ENCODE results near the gene PRKAG2. TPM values are rescaled to one million over a fixed set of nuclear protein-coding genes. Genes with fewer than 3 reads are reported as not detected.

The PRKAG2 gene
- total RNA-seq, 1 donor from 2014 or later = 15.7 TPM

DNA sequence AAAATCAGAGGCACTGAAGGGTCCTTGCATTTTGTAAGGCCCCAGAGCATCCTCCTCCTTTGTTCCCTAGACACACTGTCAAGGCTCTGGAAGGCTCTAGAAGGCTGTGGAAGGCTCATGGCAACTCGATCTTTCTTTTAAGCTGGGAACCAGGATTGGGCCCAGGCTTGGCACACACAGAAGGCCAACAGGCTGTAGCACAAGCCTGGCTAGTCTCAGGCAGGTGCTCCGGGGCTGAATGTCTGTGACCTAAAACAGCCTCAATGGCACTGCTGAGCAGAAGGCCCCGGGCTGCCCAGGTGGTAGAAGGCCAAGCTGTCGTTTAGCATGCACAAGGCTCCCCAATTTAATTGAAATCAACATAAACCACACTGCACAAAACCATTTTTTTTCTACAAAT, 55.7 kb downstream of the PRKAG2 start:
- intact Hi-C loops (cut with micrococcal nuclease) = no loop called here

DNA sequence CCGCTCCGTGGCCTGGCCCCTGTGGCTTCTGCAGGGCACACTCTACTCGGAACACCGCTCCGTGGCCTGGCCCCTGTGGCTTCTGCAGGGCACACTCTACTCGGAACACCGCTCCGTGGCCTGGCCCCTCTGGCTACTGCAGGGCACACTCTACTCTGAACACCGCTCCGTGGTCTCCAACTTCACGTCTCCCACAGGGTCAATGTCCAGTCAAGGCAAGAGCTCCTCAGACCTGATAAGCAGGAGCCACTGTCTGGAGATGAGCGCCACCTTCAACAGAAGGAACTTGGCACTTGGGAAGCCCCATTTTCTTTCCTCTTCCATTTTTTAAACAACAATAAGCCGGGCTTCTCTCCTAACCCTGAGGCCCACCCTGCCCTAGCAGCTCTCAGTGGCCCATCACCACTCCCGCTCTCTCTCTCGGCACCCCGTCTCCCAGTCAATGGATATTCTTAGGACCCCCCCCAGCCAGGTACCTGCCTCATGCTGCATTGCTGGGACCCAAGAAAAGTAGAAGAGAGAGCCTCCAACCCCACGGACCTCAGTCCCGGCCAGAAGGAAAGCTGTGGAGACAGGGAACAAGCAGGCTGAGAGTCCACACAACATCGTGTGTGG, 56.3 kb downstream of the PRKAG2 start:
- intact Hi-C loops (cut with micrococcal nuclease) = no loop called here

DNA sequence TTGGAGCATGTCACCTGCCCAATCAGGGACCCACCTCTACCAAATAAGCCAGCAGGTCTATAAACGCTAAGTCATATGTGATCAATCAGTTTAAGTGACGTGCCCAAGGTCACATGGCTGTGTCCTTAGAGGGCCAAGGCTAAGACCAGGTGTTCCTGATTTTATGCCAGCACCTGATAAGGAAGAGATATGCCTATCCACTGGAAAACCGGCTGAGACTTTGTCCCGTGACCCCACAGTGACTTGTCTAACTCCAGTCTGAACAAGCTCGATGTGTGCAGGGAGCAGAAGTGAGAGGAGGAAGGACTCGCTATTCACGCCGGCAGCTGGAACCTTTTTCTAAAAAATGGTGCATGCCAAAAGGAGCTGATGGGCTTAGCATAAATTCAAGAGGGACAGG, 57.0 kb downstream of the PRKAG2 start:
- intact Hi-C loops (cut with micrococcal nuclease) = no loop called here

DNA sequence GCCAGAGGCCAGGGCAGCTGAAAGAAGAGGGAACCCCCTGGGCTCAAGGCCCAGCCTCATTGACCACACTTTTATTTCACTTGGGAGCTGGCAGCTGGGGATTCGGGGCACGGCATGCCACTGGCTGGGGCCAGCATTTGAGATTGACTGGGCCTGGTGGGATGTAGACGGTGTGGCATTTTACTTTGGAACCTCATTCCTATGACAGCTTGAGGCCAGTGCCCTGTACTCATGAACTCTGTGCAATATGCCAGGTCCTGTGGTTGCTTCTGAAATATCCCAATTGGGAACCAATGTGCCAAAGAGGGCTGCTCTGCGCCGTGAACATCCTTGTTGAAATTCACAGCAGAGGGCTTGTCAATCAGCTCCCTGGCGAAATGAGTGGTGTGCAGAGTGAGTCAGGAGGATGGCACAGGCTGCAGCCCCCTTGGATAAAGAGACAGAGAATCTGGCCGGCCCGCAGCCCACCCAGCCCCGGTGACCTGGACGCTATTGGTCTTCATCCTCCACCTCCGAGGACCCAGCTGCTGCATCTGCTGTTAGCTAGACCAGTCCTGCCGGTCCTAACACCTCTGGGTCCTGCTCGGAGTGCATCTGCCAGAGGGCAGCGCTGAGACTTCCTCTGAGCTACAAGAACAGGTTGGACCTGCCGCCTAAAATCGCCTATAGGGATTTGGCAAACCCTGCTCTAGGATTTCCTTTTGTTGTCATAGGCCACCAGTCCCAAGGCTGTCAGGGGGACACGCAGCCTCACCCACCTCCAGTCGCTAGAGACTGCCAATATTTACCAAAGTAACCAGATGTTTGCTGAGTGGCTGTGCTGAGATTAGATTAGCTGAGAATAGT, 58.0 kb downstream of the PRKAG2 start:
- intact Hi-C loops (cut with micrococcal nuclease) = no loop called here

DNA sequence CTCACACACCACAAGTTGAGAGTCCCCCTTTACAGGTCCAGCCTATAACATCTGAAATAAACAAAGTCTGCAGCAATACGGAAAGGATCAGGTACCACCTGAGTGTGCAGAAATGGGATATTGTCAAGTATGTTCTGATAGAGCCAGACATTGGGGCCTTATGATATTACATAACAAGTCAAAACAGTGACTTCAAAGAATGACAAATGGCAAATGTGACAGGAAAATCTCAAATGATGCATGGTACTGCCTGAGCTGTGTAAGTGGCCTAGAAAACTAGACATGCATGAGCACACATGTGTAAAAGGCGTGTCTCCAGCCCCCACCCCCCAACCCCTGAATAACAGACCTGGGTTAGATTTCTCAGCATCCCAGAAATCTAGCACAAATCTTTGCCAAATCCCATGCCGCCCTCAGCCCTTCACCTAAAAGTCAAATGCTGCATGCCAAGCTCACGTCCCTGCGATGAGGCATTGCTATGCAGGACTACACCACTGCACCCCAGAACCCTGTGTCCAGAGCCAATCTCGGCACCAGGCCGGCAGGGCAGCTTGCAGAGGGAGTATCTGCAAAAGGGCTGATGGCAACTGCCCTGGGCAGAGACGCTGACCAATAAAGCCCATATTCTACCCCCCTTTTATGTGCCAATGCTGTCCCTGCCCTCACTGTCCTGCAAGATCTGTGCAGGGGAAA, 58.8 kb downstream of the PRKAG2 start:
- intact Hi-C loops (cut with micrococcal nuclease) = no loop called here

DNA sequence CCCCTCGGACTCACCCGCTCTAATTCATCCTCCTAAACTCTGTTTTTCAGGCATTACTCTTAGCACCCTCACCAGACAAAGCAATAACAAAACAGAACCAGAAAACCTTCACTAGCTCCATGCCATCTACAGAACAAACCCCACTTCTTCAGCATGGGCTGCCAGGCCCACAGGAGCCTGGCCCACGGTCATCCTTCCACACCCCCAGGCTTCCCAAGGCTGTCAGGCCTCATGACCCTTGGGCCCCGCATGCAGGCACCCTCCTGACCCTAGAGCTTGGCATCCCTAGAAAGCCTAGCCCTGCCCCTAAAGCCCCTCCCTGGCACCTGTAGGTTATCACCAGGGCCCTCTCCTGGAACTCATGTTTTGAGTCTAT, 59.6 kb downstream of the PRKAG2 start:
- intact Hi-C loops (cut with micrococcal nuclease) = no loop called here

DNA sequence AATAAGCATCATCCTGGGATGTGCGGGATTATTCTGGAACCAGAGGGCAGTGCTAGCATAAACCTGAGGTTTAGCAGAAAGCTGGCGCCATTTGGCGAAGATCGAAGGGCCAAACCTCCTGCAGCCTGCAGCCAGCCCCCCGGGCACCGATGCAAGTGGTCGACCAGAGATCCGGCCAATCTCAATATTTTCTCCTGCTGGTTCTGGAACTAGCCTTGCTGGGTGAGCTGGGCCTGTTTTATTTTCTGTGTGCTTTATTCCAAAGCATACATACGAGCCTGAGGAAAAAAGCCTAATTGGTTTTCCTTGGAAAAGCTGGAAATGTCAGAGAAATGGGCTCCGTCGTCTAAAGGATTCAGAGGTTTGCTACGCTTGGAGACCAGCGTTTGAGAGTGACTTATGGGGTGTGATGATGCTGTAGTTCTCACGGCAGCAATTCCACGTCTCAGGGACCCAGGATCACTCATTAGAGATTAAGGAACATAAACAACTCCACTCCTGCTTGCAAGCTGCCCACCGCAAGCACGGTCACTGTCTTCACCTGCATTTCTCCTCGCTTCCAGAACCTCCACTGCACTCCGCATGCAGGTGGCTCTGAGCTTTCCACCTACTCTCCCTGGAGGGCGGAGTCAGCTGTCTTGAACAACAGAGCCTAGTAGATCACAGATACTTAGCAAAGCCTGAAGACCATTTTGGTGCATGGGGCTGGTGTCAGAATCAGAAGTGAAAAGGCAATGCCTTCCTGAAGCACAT, 60.2 kb downstream of the PRKAG2 start:
- intact Hi-C loops (cut with micrococcal nuclease) = no loop called here

DNA sequence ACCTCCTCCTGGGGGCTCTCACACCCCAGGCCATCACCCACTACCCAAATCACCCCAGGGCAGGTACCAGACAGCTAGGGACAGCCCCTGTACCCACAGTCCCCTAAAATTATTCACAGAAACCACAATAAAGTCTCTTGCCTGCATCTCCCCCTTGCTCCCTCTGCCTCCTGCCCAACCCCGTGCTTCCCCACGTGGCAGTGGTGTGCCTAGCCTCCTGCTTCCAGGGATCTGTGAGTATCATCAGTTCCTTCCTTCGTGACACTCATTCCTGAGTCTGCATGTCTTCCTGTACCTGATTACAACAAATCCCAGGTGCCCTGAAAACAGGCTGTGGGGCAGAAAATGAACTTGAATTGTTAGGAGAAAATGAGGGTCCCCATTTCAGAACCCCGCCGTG, 61.5 kb downstream of the PRKAG2 start:
- intact Hi-C loops (cut with micrococcal nuclease) = no loop called here

DNA sequence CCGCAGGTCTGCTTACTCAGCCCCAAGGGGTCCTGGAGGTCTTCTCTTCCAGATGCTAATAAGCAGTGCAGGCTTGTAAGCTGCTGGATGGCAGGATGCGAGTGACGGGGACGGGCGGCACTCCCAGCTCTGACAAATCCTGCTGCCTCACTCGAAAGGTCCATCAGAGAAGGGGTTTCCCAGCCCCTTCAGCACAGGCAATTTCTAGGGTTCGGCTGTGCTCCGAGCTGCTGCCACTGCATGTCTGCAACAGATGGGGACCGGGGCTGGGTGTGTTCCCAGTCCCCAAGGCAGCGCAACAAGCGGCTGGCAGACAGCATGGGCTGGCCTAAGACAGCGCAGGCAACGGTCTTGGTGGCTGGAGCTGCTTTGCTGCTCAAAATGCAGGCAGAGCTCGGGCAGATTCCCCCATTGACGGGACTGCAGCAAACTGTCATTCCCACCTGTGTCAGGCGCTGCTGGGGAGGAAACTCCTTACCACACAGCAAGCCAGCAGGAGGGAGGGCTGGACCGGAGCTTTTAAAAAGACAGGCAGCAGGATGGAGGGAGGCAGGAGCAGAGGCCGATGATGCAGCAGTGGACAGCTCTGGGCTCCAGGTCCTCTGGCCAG, 62.4 kb downstream of the PRKAG2 start:
- intact Hi-C loops (cut with micrococcal nuclease) = no loop called here

DNA sequence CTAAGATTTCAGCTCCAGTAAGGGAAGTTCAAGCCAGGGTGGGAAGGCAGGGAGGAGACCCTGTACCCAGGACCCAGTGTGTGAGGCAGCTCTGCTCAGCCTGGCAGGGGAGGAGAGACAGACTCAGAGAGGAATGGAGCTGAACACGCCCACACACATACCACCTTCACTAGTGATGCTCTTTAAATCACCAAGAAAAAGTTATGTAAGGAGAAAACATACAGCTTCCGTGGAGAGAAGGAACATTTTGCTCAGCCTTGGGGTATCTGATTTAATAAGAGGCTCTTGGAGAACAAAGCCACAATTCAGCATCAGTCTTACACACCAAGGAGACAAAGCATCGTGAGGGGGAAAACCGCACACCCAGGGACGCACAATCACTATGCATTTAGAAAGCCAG, 62.9 kb downstream of the PRKAG2 start:
- intact Hi-C loops (cut with micrococcal nuclease) = no loop called here

DNA sequence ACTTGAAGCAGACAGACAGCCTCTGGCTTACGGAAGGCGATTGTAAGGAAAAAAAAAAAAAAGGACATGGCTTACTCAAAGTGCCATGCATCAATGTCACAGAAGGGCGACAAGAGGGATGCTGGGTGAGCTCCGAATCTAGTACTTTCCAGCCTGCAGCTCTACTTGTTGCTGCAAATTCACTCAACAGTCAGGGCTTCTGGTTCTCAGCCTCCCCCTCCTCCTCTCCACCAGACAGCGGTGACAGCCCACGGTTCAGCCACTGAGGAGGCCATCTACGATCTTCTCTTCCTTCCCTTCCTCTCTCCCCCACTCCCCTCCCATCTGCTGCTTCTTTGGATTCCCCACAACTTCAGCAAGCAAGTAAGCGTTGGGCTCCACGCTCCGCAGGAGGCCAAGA, 63.5 kb downstream of the PRKAG2 start:
- intact Hi-C loops (cut with micrococcal nuclease) = no loop called here

DNA sequence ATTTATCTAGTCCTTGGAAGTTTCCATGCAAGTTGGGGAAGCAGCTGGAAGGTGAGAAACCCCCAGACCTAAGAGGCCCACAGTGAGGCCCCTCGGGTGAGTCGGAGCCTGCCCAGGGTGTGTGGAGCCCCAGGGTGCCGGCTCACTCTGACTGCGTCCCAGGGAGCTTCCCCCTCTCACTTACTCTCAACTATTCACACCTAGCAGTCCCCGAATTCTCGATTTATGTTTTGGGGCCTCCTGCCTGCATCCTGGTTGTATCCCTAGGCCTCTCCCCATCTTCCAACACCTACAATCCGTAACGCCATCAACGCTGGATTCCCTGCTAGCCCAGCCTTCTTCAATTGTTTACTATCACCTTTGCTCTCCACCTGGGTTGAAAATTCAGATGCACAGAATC, 63.9 kb downstream of the PRKAG2 start:
- intact Hi-C loops (cut with micrococcal nuclease) = no loop called here

DNA sequence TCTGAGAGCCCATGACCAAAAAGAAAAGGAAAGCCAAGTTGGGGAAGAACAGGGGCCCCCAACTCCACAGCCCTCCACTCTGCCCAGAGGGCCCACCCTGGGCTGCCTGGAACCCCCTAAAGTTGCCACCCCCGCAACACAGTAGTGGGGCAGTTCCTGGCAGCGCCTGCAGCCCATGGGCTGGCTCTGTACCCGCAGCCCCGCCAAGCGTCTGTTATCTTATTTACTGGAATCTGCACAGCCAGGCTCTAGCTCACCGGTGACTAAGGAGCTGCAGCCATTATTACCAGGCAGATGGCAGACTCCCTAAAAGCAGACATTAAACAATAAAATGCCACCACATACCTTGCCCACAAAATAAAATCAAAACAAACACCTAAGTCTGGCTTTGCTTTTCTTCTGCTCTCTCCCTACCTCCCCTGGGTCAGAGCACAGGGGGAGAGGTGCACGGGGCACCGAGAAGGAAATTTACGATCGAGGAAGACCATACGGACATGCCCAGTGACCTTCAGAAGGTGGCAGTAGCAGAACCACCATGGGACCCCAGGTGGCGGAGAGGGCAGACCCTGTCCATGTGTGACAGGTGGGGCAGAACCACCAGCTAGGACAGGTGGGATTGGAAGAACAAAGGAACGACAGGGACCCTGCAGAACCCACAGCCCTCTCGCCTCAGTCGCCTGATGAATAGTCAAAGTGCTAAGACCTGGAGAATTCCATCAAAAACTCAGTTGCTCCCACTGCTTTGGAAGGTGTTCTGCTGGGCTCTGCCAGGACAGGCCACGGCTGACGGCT, 66.3 kb downstream of the PRKAG2 start:
- intact Hi-C loops (cut with micrococcal nuclease) = no loop called here

DNA sequence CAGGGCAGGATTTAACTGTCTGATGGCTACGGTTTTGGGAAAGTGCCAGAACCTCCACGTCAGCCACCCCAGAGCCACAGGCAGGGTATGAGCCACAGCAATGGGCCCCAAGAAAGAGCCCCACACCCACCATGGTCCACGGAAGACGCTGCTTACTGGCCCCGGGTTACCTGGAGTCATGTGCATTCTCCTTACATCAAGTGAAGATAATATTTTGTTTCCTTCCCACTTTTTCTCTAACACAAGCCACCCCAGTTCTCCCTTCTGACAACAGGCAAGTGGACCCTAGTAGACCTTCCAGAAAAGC, 67.1 kb downstream of the PRKAG2 start:
- intact Hi-C loops (cut with micrococcal nuclease) = no loop called here

DNA sequence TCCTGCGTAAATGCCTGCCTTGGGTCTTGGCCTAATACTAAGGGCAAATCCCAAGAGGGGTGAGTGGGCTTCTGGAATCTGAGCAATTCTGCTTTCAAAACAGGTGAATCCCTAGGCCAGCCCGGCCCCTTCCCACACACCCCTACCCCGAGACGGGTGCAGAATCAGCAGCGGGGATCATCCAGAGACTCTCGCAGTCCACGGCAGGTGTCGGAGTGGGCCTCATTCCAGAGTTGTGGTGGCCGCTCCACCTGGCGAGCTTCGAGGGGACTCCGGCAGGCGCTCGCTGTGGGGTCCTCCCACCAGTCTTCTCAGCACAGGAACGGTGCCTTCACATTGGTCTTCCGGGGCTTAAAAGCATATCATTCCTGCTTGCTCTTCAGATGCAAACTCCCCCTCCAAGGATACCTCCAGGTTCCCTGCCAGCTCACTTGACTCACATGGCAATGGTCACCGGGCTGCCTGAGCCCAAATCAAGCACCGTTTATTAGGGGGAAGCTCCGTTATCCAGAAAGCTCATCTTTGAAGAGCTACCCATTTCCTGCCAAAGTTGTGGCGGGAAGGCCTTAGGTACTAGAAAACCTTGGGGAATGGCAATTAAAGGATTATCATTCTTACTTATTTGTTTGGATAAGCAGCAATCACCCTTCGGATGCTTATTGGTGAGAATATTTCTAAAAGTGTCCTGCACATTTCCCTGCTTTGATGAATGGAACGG, 67.6 kb downstream of the PRKAG2 start:
- intact Hi-C loops (cut with micrococcal nuclease) = no loop called here

DNA sequence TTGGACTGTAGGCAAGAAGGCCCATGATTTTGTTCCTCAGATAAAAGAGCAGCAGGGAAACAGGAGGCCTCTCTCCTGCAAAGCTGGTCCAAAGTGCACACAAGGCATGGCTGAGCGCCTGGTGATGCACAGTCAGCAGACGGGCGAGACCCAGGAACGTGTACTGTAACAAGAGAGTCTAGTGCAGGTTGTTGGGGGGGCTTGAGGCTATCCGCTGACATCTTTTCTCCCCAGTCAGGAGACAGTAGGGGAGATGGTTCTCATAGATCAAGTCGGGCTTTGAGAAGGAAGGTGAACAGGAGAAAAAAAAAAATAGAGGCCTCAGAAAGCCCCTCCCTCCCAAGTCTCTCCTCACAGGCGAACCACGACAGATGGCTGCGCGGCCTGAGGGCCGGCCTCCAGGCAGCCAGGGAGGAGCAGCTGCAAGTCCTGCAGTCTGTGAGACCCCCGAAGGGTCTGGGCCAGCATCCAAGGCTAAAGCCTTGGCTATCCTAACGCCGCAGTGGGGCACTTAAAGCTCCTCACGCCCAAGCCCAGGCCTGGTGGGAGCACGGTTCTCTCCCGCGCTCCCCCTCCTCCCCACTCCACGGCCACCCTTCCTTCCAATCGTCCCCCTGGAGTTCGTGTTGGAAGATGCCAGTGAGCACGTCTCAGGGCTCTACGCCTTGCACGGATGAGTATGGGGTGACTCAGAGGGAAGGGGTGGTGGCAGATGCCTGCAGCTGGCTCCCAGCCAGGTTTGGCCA, 68.3 kb downstream of the PRKAG2 start:
- intact Hi-C loops (cut with micrococcal nuclease) = no loop called here

DNA sequence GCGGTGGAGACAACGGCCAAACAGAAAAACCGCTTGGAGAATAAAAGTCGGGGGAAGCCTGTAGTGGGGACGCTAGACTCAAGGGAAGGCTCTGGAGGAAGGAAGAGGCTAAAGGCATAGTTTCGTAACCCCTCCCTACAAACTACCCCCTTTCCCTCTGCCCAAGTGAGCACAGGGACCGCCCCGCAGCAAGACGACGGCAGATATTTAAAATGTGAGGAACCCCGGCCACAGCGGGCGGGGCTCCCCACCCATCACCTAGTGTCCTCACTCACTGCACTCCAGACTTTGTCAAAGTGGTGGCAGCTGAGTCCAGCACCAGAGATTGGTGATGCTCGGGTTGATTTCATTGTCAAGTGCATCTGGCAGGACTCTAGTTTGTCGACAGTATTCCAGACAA, 69.1 kb downstream of the PRKAG2 start:
- intact Hi-C loops (cut with micrococcal nuclease) = no loop called here

DNA sequence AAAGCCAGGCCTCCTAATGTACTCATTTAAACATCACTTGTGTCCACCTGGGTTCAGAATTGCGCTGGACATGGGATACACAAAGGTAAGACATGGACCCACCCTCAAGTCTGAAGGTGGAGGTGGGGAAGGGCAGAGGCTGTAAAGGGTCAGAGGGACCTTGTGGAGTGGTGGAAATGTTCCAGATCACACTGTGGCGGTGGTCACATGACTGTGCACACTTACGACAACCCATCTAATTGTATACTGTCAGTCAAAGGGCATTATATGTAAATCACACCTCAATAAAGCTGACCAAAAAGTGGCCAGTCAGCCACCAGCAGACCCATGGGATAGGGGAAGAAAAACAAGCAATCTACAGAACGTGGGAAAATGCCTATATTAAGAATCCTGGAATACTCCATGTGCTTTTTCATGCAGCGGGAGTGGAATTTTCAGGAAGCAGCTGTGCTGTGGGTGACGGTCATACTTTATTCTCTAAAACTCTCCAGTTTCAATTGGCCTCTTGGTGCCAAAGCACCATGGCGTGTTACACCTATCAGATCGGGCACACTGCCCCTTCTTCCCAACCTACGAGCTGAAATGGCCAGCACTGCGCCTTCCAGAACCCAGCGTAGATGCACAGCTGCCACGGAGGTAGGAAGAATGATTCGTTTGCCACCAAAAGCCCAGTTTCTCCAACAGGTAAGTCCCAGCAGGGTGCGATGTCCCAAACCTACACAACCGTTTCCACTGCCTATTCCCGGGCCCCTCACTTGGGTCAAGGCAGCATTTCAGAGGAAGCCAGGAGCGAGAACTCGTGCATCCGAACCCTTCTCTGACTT, 69.8 kb downstream of the PRKAG2 start:
- intact Hi-C loops (cut with micrococcal nuclease) = no loop called here

DNA sequence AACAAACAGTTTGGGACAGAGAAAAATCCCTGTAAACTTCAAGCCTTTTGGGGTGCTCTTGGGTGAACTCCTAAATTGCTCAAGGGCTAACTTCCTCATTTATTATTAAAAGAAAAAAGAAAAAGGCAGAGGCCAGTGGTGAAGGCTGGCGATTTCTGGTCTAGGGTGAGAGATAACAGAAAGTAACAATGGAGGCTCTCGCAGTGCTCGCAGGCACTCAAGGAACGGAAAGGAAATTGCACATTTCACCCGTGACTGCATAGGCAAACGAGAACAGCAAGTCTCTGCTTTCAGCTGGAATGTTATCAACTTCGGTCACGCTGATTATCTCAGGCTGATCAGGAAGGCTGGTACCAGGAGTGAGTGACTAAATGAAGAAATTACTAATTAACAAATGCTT, 70.7 kb downstream of the PRKAG2 start:
- intact Hi-C loops (cut with micrococcal nuclease) = no loop called here
